Duodenal mucosa (tissue), 2 donors: Measurements from ENCODE around the gene TMCO5A.
"Not testable (repeated sequence)": the region's sequence is repeated elsewhere in the genome, so short reads cannot be mapped to it uniquely, and the experiment has no call there.

Experiments used
- H3K27ac ChIP-seq: one replicate; pipeline ENCODE4 v1.7.0; 2013; ENCODE audit warnings: low read depth, low read length
- H3K27me3 ChIP-seq, 2 donors: one replicate each; pipeline ENCODE4 v1.7.0; 2013; ENCODE audit warnings: low read length in 2 of 2, control low read depth in 1 of 2; ENCODE audit not compliant: insufficient read depth in 2 of 2, control insufficient read depth in 1 of 2
- H3K36me3 ChIP-seq, 2 donors: one replicate each; pipeline ENCODE4 v1.7.0; 2013; ENCODE audit warnings: low read length in 2 of 2, control low read depth in 1 of 2; ENCODE audit not compliant: insufficient read depth in 2 of 2, control insufficient read depth in 1 of 2
- H3K4me1 ChIP-seq, 2 donors: one replicate each; pipeline ENCODE4 v1.7.0; 2013; ENCODE audit warnings: low read length in 2 of 2, control low read depth in 1 of 2; ENCODE audit not compliant: insufficient read depth in 2 of 2, control insufficient read depth in 1 of 2
- H3K4me3 ChIP-seq, 2 donors: one replicate each; pipeline ENCODE4 v1.7.0; 2013; ENCODE audit warnings: low read length in 2 of 2, low read depth in 1 of 2
- H3K9ac ChIP-seq, 2 donors: one replicate each; pipeline ENCODE4 v1.7.0; 2013; ENCODE audit warnings: low read length in 2 of 2, low read depth in 1 of 2
- H3K9me3 ChIP-seq, 2 donors: one replicate each; pipeline ENCODE4 v1.7.0; 2013; ENCODE audit warnings: low read length in 2 of 2, control low read depth in 1 of 2; ENCODE audit not compliant: control insufficient read depth in 1 of 2

TMCO5A gene

GRCh38 chr15:37960742-37961141 is 26.3 kb downstream of the TMCO5A start:
- H3K36me3 ChIP-seq, H3K9me3 ChIP-seq, H3K27ac ChIP-seq, H3K9ac ChIP-seq, H3K4me3 ChIP-seq, H3K27me3 ChIP-seq, H3K4me1 ChIP-seq: not testable (repeated sequence)

DNA sequence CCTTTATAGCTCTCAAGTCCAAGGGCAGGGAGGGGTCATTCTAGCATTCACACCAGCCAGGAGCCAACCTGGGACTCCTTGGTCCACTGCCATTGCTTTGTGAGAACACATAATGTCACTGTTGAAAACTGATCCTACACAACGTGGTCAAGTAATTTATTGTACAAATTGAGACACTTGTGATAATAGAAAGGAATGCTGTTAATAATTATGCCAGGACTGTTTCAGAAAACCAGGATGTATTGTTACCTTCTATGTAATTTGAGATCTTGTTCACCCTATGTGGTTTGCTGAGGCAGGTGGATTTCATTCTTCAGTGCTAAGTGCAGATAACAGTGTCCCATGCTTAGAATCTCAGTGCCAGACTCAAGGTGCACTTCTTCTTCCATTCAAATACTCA is 33.3 kb downstream of the TMCO5A start:
- no peaks in the 10 kb centered on the region for H3K27me3 ChIP-seq
- H3K27ac ChIP-seq = no peak overlapping the region
- H3K9ac ChIP-seq = no peak overlapping the region
- H3K4me3 ChIP-seq = no peak overlapping the region
- H3K4me1 ChIP-seq = no peaks in the 10 kb centered on the region
- H3K9me3 ChIP-seq = no peaks in the 10 kb centered on the region
- H3K36me3 ChIP-seq = no peaks in the 10 kb centered on the region

DNA sequence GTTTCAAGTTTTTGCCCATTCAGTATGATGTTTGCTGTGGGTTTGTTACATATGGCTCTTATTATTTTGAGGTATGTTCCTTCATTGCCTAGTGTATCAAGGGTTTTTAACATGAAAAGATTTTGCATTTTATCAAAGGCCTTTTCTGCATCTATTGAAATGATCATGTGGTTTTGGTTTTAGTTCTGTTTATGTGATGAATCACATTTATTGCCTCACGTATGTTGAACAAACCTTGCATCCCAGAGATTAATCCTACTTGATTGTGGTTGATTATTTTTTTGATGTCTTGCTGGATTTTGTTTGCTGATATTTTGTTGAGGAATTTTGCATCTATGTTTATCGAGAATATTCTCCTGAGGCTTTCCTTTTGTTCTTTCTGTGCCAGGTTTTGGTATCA is 39.4 kb downstream of the TMCO5A start:
- H3K27ac ChIP-seq = no peak overlapping the region
- no peaks in the 10 kb centered on the region for H3K36me3 ChIP-seq
- no peaks in the 10 kb centered on the region for H3K27me3 ChIP-seq
- no peak overlapping the region for H3K4me3 ChIP-seq
- H3K9ac ChIP-seq = no peak overlapping the region
- no peaks in the 10 kb centered on the region for H3K9me3 ChIP-seq
- H3K4me1 ChIP-seq = no peaks in the 10 kb centered on the region

DNA sequence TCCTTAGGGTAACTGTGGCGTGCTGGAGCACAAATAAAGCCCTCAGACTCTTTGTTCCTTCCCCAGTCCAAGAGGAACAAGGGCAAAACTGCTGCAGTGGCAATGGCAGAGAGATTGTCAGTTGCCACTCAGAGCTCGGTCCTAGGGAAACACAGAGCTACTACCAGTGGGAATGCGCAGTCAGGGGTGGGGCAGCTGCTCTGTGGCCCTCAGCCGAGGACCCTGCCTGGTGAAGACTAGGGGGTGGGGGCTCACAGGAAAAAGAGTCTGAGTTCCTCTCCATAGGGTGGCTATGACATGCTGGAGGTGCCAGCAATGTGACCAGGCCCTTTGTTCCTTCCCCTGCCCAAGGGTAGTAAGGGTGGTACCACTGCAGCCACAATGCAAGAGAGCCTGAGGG is 43.8 kb downstream of the TMCO5A start:
- no peaks in the 10 kb centered on the region for H3K36me3 ChIP-seq
- no peaks in the 10 kb centered on the region for H3K9me3 ChIP-seq
- H3K9ac ChIP-seq = no peak overlapping the region
- no peak overlapping the region for H3K4me3 ChIP-seq
- H3K4me1 ChIP-seq = no peaks in the 10 kb centered on the region
- H3K27me3 ChIP-seq = no peaks in the 10 kb centered on the region
- no peak overlapping the region for H3K27ac ChIP-seq

- H3K4me3 ChIP-seq = no peak overlapping the region
- H3K27me3 ChIP-seq = no peaks in the 10 kb centered on the region
- no peaks in the 10 kb centered on the region for H3K36me3 ChIP-seq
- H3K4me1 ChIP-seq = no peaks in the 10 kb centered on the region
- no peak overlapping the region for H3K27ac ChIP-seq
- H3K9me3 ChIP-seq = no peaks in the 10 kb centered on the region
- H3K9ac ChIP-seq = no peak overlapping the region
These were observed 45.4 kb downstream of the TMCO5A start for GRCh38 chr15:37979671-37980409.

DNA sequence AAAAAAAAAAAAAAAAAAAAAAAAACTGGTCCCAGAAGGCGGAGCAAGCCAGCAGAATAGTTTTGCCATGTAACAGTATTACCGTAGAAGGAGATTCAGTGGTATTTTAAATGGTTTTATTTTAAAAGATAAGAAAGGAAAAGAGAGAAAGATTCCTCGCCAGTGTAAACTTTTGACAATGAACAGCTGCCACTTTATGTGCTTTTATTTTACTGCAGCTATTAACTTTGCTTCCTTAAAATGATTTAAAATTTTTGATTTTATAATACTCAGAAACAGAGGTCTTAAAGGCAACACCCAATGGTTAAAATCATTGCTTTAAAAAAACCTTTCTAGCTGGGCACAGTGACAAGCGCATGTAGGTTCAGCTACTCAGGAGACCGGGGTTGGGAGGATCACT is 46.8 kb downstream of the TMCO5A start:
- Histone ChIP-seq H3K4me1 (no peaks in the 10 kb centered on the region), H3K9ac (no peak overlapping the region), H3K36me3 (no peaks in the 10 kb centered on the region), H3K27me3 (no peaks in the 10 kb centered on the region), H3K9me3 (no peaks in the 10 kb centered on the region), H3K27ac (no peak overlapping the region), H3K4me3 (no peak overlapping the region)

- H3K27ac ChIP-seq = no peak overlapping the region
- H3K9ac ChIP-seq = no peak overlapping the region
- no peak overlapping the region for H3K4me3 ChIP-seq
- no peaks in the 10 kb centered on the region for H3K36me3 ChIP-seq
- H3K4me1 ChIP-seq = no peaks in the 10 kb centered on the region
- no peaks in the 10 kb centered on the region for H3K27me3 ChIP-seq
- no peaks in the 10 kb centered on the region for H3K9me3 ChIP-seq
These were observed 47.3 kb downstream of the TMCO5A start for GRCh38 chr15:37981775-37982174.

- H3K27ac ChIP-seq = no peak overlapping the region
- no peaks in the 10 kb centered on the region for H3K36me3 ChIP-seq
- no peak overlapping the region for H3K4me3 ChIP-seq
- no peaks in the 10 kb centered on the region for H3K4me1 ChIP-seq
- H3K9me3 ChIP-seq = no peaks in the 10 kb centered on the region
- H3K9ac ChIP-seq = no peak overlapping the region
- no peaks in the 10 kb centered on the region for H3K27me3 ChIP-seq
These were observed 49.9 kb downstream of the TMCO5A start for GRCh38 chr15:37984368-37984767.

GRCh38 chr15:37995461-37996347 is 61.3 kb downstream of the TMCO5A start:
- Histone ChIP-seq H3K4me1 (no peaks in the 10 kb centered on the region), H3K9me3 (no peaks in the 10 kb centered on the region), H3K4me3 (no peak overlapping the region), H3K27ac (no peak overlapping the region), H3K9ac (no peak overlapping the region), H3K27me3 (peaks cover 0 to 3% of the 10 kb centered on the region in 2 donors), H3K36me3 (no peaks in the 10 kb centered on the region)
